ENCODE measurements around the gene GCN1. TPM values are rescaled to one million over a fixed set of nuclear protein-coding genes. Genes with fewer than 3 reads are reported as not detected.

Gene GCN1
- total and polyA plus RNA-seq, 10 donors = 10.4 to 131 (median 95.5) TPM

DNA sequence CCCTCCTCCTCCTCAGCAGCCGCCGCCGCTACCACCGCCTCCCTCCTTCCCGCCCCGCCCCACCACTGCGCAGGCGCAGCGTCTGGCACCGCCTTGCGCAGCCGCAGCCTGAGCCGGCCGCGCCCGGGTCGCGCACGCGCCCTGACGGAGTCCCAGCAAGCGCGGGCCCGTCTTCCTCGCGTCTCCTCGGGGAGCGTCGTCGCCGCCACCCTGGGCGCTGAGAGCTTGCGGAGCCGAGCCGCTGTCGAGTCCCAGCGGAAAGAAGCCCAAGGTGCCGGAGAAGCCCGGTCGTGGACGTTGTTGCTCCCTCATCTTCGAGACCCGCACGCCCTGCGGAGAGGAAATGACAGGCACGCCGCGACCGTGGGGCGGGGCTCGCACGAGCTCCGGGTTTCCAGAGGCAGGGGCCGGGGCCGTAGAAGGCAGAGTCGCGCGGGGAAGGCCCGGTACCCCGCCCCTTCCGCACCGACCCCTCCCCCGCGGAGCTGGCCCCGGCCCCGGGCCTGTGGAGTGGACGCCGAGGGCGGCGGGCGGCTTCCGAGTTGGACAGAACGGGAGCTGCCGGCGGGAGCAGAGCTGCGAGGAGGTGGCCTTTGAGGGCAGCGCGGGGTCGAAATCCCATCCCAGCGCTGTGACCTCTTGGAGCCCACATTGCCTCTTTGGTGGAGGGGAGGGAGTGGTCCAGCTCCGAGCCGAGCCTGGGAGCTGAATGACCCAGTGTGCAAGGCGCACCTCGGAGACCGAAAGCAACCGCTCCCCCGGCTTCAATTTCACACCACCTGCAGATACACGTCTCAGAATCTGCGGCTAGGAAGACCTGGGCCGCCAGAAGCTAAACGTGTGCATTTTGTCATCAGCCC is 77.5 kb downstream of the GCN1 start:
- Histone ChIP-seq H3K9me3 (no peaks in the 10 kb centered on the region), H3K27me3 (replicated peaks in 1 of 7) (no peaks in the 10 kb centered on the region), H3K27ac (peak overlapping the region; percentile 96 to 99 (median 97)), H3K4me1 (peaks cover 38 to 90% (median 84%) of the 10 kb centered on the region in 6 donors), H3K4me3 (peak overlapping the region; percentile 60 to 92 (median 84)), H3K36me3 (peaks cover 0 to 22% (median 5%) of the 10 kb centered on the region in 6 donors)
- WGBS, 5 donors = 0 to 1% (median 0%) methylated on average over 39 to 91 of the region's 91 CpGs
- intact Hi-C loops (cut with DNase I; ENCODE audit: low total_unique reads) = no loop called here
- peak; percentile 99 for DNase-seq
- TF ChIP-seq CTCF (IDR thresholded peaks at IDR 0.05 in 8 of 11, conservative IDR thresholded peaks at IDR 0.05 in 3 of 11) (peak in 2 of 11 experiments; percentile 15 to 31), POLR2AphosphoS5 (IDR thresholded peaks at IDR 0.05) (peak; percentile 96 to 97 (median 96)), POLR2A (IDR thresholded peaks at IDR 0.05) (peak in 2 of 3 donors; percentile 62 to 77)

DNA sequence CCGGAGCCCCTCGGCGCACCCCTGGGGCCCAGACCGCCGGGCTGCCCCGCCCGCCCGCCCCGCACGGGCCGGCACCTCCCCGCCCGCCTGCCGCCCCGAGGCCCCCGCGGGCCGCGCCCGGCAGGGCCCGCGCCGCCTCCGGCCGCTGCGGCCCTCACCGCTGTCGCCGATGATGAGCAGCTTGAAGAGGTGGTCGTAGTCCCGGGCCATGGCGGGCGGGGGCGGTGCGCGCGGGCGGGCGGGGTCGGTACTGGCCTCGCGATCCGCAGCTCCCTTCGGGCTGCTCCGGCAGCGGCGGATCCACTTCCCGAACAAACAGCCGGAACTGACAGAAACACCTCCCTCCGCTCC is 78.1 kb downstream of the GCN1 start, which contains the start of gene RAB35:
Gene RAB35, minus strand, starts transcription at position 313 of the 351 bp plus-strand sequence. Its CDS starts 103 bp downstream, at position 210.
- intact Hi-C loops (cut with DNase I; ENCODE audit: low total_unique reads) = no loop called here
- no peak for DNase-seq
- peak within 1 kb of the TSS; percentile 96 to 99 (median 97) for H3K27ac ChIP-seq
- H3K27me3 ChIP-seq (replicated peaks in 1 of 7) = no peaks in the 10 kb centered on the region
- peaks cover 0 to 22% (median 5%) of the 10 kb centered on the region in 6 donors for H3K36me3 ChIP-seq
- 0 to 1% (median 0%) methylated on average over 30 to 50 of the region's 50 CpGs; no CpG with 5 or more reads in 2 of the 5 donors for WGBS, 5 donors
- peak within 1 kb of the TSS; percentile 60 to 92 (median 84) for H3K4me3 ChIP-seq
- H3K9me3 ChIP-seq = no peaks in the 10 kb centered on the region
- peaks cover 44 to 90% (median 84%) of the 10 kb centered on the region in 6 donors for H3K4me1 ChIP-seq
- no peak for TF ChIP-seq POLR2A (IDR thresholded peaks at IDR 0.05)
- TF ChIP-seq CTCF (IDR thresholded peaks at IDR 0.05 in 8 of 11, conservative IDR thresholded peaks at IDR 0.05 in 3 of 11) = no peak
- TF ChIP-seq POLR2AphosphoS5 (IDR thresholded peaks at IDR 0.05) = no peak

GRCh38 chr12:120115692-120116440 is 78.6 kb downstream of the GCN1 start:
- Histone ChIP-seq H3K4me1 (peaks cover 50 to 90% (median 84%) of the 10 kb centered on the region in 6 donors), H3K9me3 (no peaks in the 10 kb centered on the region), H3K4me3 (peak overlapping the region; percentile 60 to 92 (median 84)), H3K36me3 (peaks cover 0 to 22% (median 5%) of the 10 kb centered on the region in 6 donors), H3K27ac (peak overlapping the region; percentile 66 to 99 (median 97)), H3K27me3 (replicated peaks in 1 of 7) (no peaks in the 10 kb centered on the region)
- DNase-seq = no peak
- 19 to 34% (median 23%) methylated on average over 19 to 31 of the region's 31 CpGs for WGBS, 5 donors
- TF ChIP-seq CTCF (IDR thresholded peaks at IDR 0.05 in 8 of 11, conservative IDR thresholded peaks at IDR 0.05 in 3 of 11) (no peak), POLR2AphosphoS5 (IDR thresholded peaks at IDR 0.05) (no peak), POLR2A (IDR thresholded peaks at IDR 0.05) (no peak)
- intact Hi-C loops (cut with DNase I; ENCODE audit: low total_unique reads) = no loop called here

Measured in spleen (tissue), 11 donors.